ENCODE results near the gene ACER1. TPM values are rescaled to one million over a fixed set of nuclear protein-coding genes. Genes with fewer than 3 reads are reported as not detected.
A peak's percentile ranks its signal among the peaks of the same experiment; 100 is the strongest.

Gene ACER1
- total and polyA plus RNA-seq, 2 of the 13 experiments (the other 11 are each of a cell fraction or from before 2014, with no cell fraction given) = not detected

DNA sequence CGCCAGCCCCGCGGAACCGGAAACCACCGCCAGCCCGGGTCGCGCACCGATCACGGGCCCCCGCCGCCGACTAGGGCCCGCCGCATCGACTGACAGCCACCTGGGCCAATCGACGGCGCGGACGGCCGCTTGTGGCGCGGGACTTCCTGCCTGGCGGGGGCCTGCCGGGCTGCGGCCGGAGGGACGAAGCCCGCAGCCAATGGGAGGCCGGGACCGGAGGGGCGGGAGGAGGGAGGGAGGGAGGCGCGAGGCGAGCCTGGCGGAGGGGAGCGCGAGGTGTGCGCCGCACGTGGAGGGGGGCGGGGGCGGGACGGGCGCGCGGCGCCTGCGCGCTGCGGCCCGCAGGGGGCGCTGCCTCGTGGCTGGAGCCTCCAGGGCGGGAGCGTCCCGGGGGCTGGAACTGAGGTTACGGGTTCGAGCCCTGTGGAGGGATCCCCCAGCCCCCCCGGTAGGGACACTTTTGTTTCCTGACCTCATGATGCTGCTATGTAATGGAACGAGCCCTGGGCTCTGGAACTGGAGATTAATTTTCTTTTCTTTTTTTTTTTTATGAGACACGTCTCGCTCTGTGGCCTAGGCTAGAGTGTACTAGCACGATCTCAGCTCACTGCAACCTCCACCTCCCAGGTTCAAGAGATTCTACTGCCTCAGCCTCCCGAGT is 53.4 kb downstream of the ACER1 start, which contains the start of gene MLLT1 (continued):
- no peak; the same call in 1 of the 2 replicates for TF ChIP-seq ZNF589 (CRISPR knock-in tag; conservative IDR thresholded peaks at IDR 0.05)
- no peak for TF ChIP-seq SRSF4 (IDR thresholded peaks at IDR 0.05; ENCODE audit: low read depth, low read length, poor library complexity, severe bottlenecking)
- no peak for TF ChIP-seq ZNF766 (CRISPR knock-in tag; IDR thresholded peaks at IDR 0.05; ENCODE audit: borderline replicate concordance)
- no peak; the same call in 1 of the 2 replicates for TF ChIP-seq ZNF556 (CRISPR knock-in tag; IDR thresholded peaks at IDR 0.05; ENCODE audit: borderline replicate concordance)
- TF ChIP-seq ARHGAP35 (CRISPR knock-in tag; IDR thresholded peaks at IDR 0.05; ENCODE audit: borderline replicate concordance) = 0 out of 2 replicates have a peak, but pooled peaks have one; percentile 44
- TF ChIP-seq, protein P1, sequence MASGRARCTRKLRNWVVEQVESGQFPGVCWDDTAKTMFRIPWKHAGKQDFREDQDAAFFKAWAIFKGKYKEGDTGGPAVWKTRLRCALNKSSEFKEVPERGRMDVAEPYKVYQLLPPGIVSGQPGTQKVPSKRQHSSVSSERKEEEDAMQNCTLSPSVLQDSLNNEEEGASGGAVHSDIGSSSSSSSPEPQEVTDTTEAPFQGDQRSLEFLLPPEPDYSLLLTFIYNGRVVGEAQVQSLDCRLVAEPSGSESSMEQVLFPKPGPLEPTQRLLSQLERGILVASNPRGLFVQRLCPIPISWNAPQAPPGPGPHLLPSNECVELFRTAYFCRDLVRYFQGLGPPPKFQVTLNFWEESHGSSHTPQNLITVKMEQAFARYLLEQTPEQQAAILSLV (CRISPR knock-in tag; IDR thresholded peaks at IDR 0.05; ENCODE audit: borderline replicate concordance) = 0 out of 2 replicates have a peak, but pooled peaks have one; percentile 68
- TF ChIP-seq SETDB1 (CRISPR knock-in tag; IDR thresholded peaks at IDR 0.05; ENCODE audit: borderline replicate concordance) = no peak
- no peak for TF ChIP-seq ZNF34 (CRISPR knock-in tag; IDR thresholded peaks at IDR 0.05; ENCODE audit: borderline replicate concordance)
- TF ChIP-seq ZNF143 (CRISPR knock-in tag; IDR thresholded peaks at IDR 0.05) = no peak
- no peak for TF ChIP-seq SMAD1 (CRISPR knock-in tag; IDR thresholded peaks at IDR 0.05; ENCODE audit: borderline replicate concordance, low read depth)
- TF ChIP-seq KDM1A (CRISPR knock-in tag; IDR thresholded peaks at IDR 0.05) = peak; percentile 70; the same call in 1 of the 2 replicates
- TF ChIP-seq EZH2 (conservative IDR thresholded peaks at IDR 0.05; ENCODE audit: low read depth, low read length) = no peak
- TF ChIP-seq TBL1XR1 (IDR thresholded peaks at IDR 0.05; ENCODE audit: borderline replicate concordance, low read length, partially characterized antibody) = no peak
- no peak for TF ChIP-seq ZNF446 (CRISPR knock-in tag; IDR thresholded peaks at IDR 0.05)
- no peak; the same call in 1 of the 2 replicates for TF ChIP-seq SRY (CRISPR knock-in tag; IDR thresholded peaks at IDR 0.05)
- peak; percentile 70 for TF ChIP-seq SKI (IDR thresholded peaks at IDR 0.05; ENCODE audit: partially characterized antibody)
- TF ChIP-seq, protein P2, sequence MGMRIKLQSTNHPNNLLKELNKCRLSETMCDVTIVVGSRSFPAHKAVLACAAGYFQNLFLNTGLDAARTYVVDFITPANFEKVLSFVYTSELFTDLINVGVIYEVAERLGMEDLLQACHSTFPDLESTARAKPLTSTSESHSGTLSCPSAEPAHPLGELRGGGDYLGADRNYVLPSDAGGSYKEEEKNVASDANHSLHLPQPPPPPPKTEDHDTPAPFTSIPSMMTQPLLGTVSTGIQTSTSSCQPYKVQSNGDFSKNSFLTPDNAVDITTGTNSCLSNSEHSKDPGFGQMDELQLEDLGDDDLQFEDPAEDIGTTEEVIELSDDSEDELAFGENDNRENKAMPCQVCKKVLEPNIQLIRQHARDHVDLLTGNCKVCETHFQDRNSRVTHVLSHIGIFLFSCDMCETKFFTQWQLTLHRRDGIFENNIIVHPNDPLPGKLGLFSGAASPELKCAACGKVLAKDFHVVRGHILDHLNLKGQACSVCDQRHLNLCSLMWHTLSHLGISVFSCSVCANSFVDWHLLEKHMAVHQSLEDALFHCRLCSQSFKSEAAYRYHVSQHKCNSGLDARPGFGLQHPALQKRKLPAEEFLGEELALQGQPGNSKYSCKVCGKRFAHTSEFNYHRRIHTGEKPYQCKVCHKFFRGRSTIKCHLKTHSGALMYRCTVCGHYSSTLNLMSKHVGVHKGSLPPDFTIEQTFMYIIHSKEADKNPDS (CRISPR knock-in tag; IDR thresholded peaks at IDR 0.05) = no peak
- TF ChIP-seq ARID5B (CRISPR knock-in tag; IDR thresholded peaks at IDR 0.05) = peak; percentile 45; the same call in 1 of the 2 replicates
- TF ChIP-seq CENPX (CRISPR knock-in tag; IDR thresholded peaks at IDR 0.05) = no peak
- TF ChIP-seq U2AF1 (optimal IDR thresholded peaks at IDR 0.05; ENCODE audit: low read depth, low read length) = no peak
- no peak for TF ChIP-seq ZNF781 (CRISPR knock-in tag; IDR thresholded peaks at IDR 0.05; ENCODE audit: borderline replicate concordance, not compliant biosample characterization)
